T-cell (primary cell): Measurements from ENCODE around the gene SNRPB2. TPM values are rescaled to one million over a fixed set of nuclear protein-coding genes. Genes with fewer than 3 reads are reported as not detected.

Source experiments
- ATAC-seq, 4 experiments: fragments of 200-7000 bp in 3 of 4; fragments of 150-1000 bp in 1 of 4; cut with Tn5 transposase; replicated peaks in 1 of 4; 1 replicate in 3 of 4; 2 replicates in 1 of 4; pipeline ENCODE4 v1.10.0; 2021; ENCODE audit warnings: moderate library complexity in 3 of 4, mild to moderate bottlenecking in 2 of 4, moderate number of reproducible peaks in 1 of 4
- CTCF ChIA-PET, 2 donors: fragments of 300-600 bp; sonication (Branson Sonifier 250); formaldehyde crosslinking; loops; one replicate each; lab custom pipeline; 2022; ENCODE audit warnings: antibody characterized with exemption in 2 of 2; lab: Charles Lee
- POLR2A ChIA-PET, 2 donors: fragments of 300-600 bp; sonication (Branson Sonifier 250); formaldehyde crosslinking; loops; one replicate each; lab custom pipeline; 2022; ENCODE audit warnings: antibody characterized with exemption in 2 of 2; lab: Charles Lee
- DNase-seq, 35 experiments: peaks; one replicate each; pipeline versions ENCODE4 v3.0.0 to v3.0.0-alpha.2; 2013 to 2023
- H3K27ac ChIP-seq: one replicate; pipeline ENCODE4 v1.5.1; 2013; ENCODE audit warnings: low read length
- H3K27me3 ChIP-seq, 2 experiments: replicated peaks in 1 of 2; 1 replicate in 1 of 2; 2 replicates in 1 of 2; pipeline versions ENCODE4 v1.6.1 to v1.7.0; 2013; ENCODE audit warnings: low read length in 1 of 2, mixed read lengths in 1 of 2; ENCODE audit not compliant: control insufficient read depth in 2 of 2, insufficient read depth in 2 of 2; ENCODE audit errors: extremely low read depth in 1 of 2
- H3K36me3 ChIP-seq, 2 donors: 1 replicate in 1 of 2; 2 replicates in 1 of 2; pipeline versions ENCODE4 v1.6.1 to v1.7.0; 2013; ENCODE audit warnings: low read length in 1 of 2; ENCODE audit not compliant: control insufficient read depth in 2 of 2, insufficient read depth in 1 of 2; ENCODE audit errors: extremely low read depth in 1 of 2
- H3K4me1 ChIP-seq, 2 experiments: 1 replicate in 1 of 2; 2 replicates in 1 of 2; pipeline versions ENCODE4 v1.6.1 to v1.7.0; 2013; ENCODE audit warnings: low read length in 2 of 2, mixed read lengths in 1 of 2; ENCODE audit not compliant: insufficient read depth in 2 of 2, control insufficient read depth in 1 of 2; ENCODE audit errors: extremely low read depth in 1 of 2
- H3K4me3 ChIP-seq, 2 donors: 1 replicate in 1 of 2; 2 replicates in 1 of 2; pipeline versions ENCODE4 v1.5.1 to v1.7.0; 2013; ENCODE audit warnings: mild to moderate bottlenecking in 2 of 2, low read length in 1 of 2, moderate library complexity in 1 of 2; ENCODE audit not compliant: control insufficient read depth in 1 of 2; ENCODE audit errors: extremely low read depth in 1 of 2
- H3K9me3 ChIP-seq: 2 replicates; pipeline ENCODE4 v1.7.0; 2013
- H3K27ac Mint-ChIP-seq, 2 donors: one replicate each; pipeline ENCODE4 v1.8.0; 2020 to 2021; ENCODE audit warnings: mild to moderate bottlenecking in 2 of 2, mixed read lengths in 2 of 2
- H3K27me3 Mint-ChIP-seq, 2 donors: one replicate each; pipeline ENCODE4 v1.8.0; 2021 to 2022; ENCODE audit warnings: mixed read lengths in 2 of 2
- H3K36me3 Mint-ChIP-seq: one replicate; pipeline ENCODE4 v1.8.0; 2021; ENCODE audit warnings: mixed read lengths
- H3K4me1 Mint-ChIP-seq, 3 donors: one replicate each; pipeline ENCODE4 v1.8.0; 2020 to 2022; ENCODE audit warnings: mixed read lengths in 3 of 3, mild to moderate bottlenecking in 1 of 3
- H3K4me3 Mint-ChIP-seq, 3 donors: one replicate each; pipeline ENCODE4 v1.8.0; 2020 to 2022; ENCODE audit warnings: mild to moderate bottlenecking in 3 of 3, mixed read lengths in 3 of 3, moderate library complexity in 3 of 3
- H3K9me3 Mint-ChIP-seq, 3 donors: one replicate each; pipeline ENCODE4 v1.8.0; 2020 to 2022; ENCODE audit warnings: mixed read lengths in 3 of 3
- WGBS: methylation state at CpG from one replicate; pipeline ENCODE4 v1.1.5; 2013; ENCODE audit warnings: missing lambda C conversion rate; ENCODE audit not compliant: insufficient coverage; 5-methylcytosine and 5-hydroxymethylcytosine counted together
- total RNA-seq, 35 experiments: library from RNA in 6 of 35; stranded (reverse) in 6 of 35; fragments of 120-200 nt in 1 of 35; gene quantifications; one replicate each; pipeline versions ENCODE4 v1.2.1 to v1.2.4 and lab custom pipeline; 2013 to 2026

SNRPB2 gene
- total RNA-seq, 5 donors from 2014 or later (not counting 1 experiment from before 2014, with no cell fraction given): 31.5 to 46.7 (median 45.5) TPM

GRCh38 chr20:16752082-16752481, 22.3 kb downstream of the SNRPB2 start:
- Histone ChIP-seq H3K4me3 (no peak overlapping the region), H3K4me1 (no peaks in the 10 kb centered on the region), H3K27me3 (no peaks in the 10 kb centered on the region), H3K9me3 (no peaks in the 10 kb centered on the region), H3K27ac (no peak overlapping the region), H3K36me3 (no peaks in the 10 kb centered on the region)
- Mint-ChIP-seq H3K4me1 (peaks cover 0 to 4% (median 2%) of the 10 kb centered on the region in 3 donors), H3K9me3 (no peaks in the 10 kb centered on the region), H3K27ac (no peak overlapping the region), H3K27me3 (peaks cover 0 to 18% of the 10 kb centered on the region in 2 donors), H3K4me3 (no peak overlapping the region), H3K36me3 (no peaks in the 10 kb centered on the region)
- POLR2A ChIA-PET: no interaction called here
- CTCF ChIA-PET: interaction anchor here in 1 of 2 donors (0.5 kb wide), 1 partner anchor 49 kb away, joined by 4 read pairs; no protein-coding TSS in a partner anchor
- DNase-seq (no peak), ATAC-seq (no peak)
- no CpG with 5 or more reads among the region's 1 CpG for WGBS

DNA sequence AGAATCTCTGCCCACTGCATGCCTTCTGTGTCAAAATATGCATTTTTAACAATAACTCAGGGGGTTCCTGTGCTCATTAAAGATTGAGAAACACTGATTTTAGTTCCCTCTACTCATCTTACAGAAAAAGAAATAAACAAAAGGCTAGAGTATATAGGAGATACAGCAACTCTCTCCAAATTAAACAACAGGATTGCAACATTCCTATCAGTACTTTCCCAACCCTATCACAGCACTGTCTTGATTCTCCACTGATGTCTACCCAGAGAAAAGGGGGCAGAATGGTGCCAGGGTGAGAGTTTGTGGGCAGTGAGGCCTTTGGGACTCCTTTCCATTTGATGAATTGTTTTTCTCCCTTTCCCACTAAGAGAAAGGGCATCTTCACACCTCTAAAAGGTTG, 23.1 kb downstream of the SNRPB2 start:
- Histone ChIP-seq H3K36me3 (no peaks in the 10 kb centered on the region), H3K27me3 (no peaks in the 10 kb centered on the region), H3K4me1 (no peaks in the 10 kb centered on the region), H3K4me3 (no peak overlapping the region), H3K27ac (no peak overlapping the region), H3K9me3 (no peaks in the 10 kb centered on the region)
- no peaks in the 10 kb centered on the region for H3K36me3 Mint-ChIP-seq
- no peaks in the 10 kb centered on the region for H3K9me3 Mint-ChIP-seq
- ChIA-PET POLR2A (no interaction called here), CTCF (interaction anchor here in 1 of 2 donors (0.7 to 1.1 kb wide), 2 partner anchors 8 to 13 kb away, joined by 3 read pairs; no protein-coding TSS in a partner anchor)
- peaks cover 0 to 18% of the 10 kb centered on the region in 2 donors for H3K27me3 Mint-ChIP-seq
- DNase-seq (no peak), ATAC-seq (no peak)
- H3K4me1 Mint-ChIP-seq: peaks cover 0 to 4% (median 2%) of the 10 kb centered on the region in 3 donors
- no peak overlapping the region for H3K27ac Mint-ChIP-seq
- no peak overlapping the region for H3K4me3 Mint-ChIP-seq

GRCh38 chr20:16758454-16759180, 28.8 kb downstream of the SNRPB2 start:
- Mint-ChIP-seq H3K36me3 (no peaks in the 10 kb centered on the region), H3K4me3 (no peak overlapping the region), H3K27me3 (peaks cover 11 to 16% of the 10 kb centered on the region in 2 donors), H3K27ac (no peak overlapping the region), H3K4me1 (no peaks in the 10 kb centered on the region), H3K9me3 (no peaks in the 10 kb centered on the region)
- no peak for DNase-seq
- Histone ChIP-seq H3K4me1 (no peaks in the 10 kb centered on the region), H3K4me3 (no peak overlapping the region), H3K27me3 (peaks cover 0 to 5% of the 10 kb centered on the region in 2 experiments), H3K36me3 (no peaks in the 10 kb centered on the region), H3K27ac (no peak overlapping the region), H3K9me3 (no peaks in the 10 kb centered on the region)
- CTCF ChIA-PET: no interaction called here
- no peak for ATAC-seq
- POLR2A ChIA-PET: interaction anchor here in 1 of 2 donors (0.5 kb wide), 1 partner anchor 1409 kb away, joined by 3 read pairs; no protein-coding TSS in a partner anchor
- no CpG with 5 or more reads among the region's 2 CpGs for WGBS

GRCh38 chr20:16759181-16759563, 29.3 kb downstream of the SNRPB2 start:
- no peaks in the 10 kb centered on the region for H3K36me3 ChIP-seq
- WGBS: no CpG with 5 or more reads among the region's 1 CpG
- H3K27ac Mint-ChIP-seq: no peak overlapping the region

DNA sequence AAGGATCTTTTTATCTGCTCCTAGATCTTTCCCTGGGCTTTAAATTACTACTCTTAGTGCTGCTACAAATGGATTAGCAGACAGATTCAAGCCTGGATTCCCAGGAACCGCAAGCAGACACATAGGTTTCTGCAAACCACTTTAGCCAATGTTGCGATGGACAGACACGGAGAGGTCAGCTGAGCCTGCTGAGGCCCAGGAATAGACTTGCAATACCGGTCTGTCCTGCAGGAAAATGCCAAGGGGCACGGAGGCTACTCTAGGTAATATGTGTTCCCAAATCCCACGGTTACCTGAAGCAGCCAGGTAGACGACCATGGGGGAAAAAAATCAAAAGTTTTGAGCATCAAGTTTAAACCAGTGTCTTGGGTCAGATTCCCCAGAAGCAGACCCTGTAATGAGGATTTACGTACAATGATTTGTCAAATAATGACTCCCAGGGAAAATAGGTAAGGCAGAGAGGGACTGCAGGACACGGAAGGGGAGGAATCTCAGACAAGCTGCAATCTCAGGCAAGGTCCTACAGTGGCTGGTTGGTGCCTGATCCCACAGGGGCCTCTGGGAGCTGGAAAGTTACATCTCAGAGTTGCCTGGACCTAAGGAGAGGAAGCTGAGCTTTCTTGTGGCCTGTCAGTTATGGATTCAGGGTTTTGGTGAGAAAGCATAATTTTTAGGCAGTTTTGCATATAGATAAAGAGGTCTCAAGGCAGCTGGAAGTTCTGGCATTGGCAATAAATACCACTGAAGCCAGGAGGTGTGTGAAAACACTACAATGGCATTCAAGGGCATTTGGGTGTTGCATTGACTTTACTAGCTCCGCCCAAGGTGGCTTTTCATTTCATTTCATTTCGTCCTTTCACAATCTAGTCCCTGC, 30.8 kb downstream of the SNRPB2 start:
- DNase-seq (no peak), ATAC-seq (no peak)
- H3K4me3 ChIP-seq: no peak overlapping the region
- POLR2A ChIA-PET: no interaction called here
- no peaks in the 10 kb centered on the region for H3K4me1 Mint-ChIP-seq
- WGBS: 77% methylated on average over 9 of the region's 11 CpGs
- H3K4me3 Mint-ChIP-seq: no peak overlapping the region
- H3K4me1 ChIP-seq: no peaks in the 10 kb centered on the region
- peaks cover 0 to 6% of the 10 kb centered on the region in 2 experiments for H3K27me3 ChIP-seq
- H3K27ac Mint-ChIP-seq: no peak overlapping the region
- H3K27ac ChIP-seq: no peak overlapping the region
- CTCF ChIA-PET: interaction anchor here (0.7 to 1.5 kb wide), 6 partner anchors 8 to 242 kb away, joined by 3 to 5 read pairs (median 3); no protein-coding TSS in a partner anchor
- H3K9me3 ChIP-seq: no peaks in the 10 kb centered on the region
- H3K27me3 Mint-ChIP-seq: peaks cover 22 to 26% of the 10 kb centered on the region in 2 donors
- no peaks in the 10 kb centered on the region for H3K36me3 Mint-ChIP-seq
- H3K9me3 Mint-ChIP-seq: no peaks in the 10 kb centered on the region
- H3K36me3 ChIP-seq: no peaks in the 10 kb centered on the region

More at GRCh38 chr20:16759181-16759563, 29.3 kb downstream of the SNRPB2 start:
- Mint-ChIP-seq H3K9me3 (no peaks in the 10 kb centered on the region), H3K4me1 (no peaks in the 10 kb centered on the region), H3K36me3 (no peaks in the 10 kb centered on the region), H3K27me3 (peaks cover 13 to 17% of the 10 kb centered on the region in 2 donors), H3K4me3 (no peak overlapping the region)
- CTCF ChIA-PET: interaction anchor here in 1 of 2 donors (1.2 kb wide), 1 partner anchor 8 kb away, joined by 3 read pairs; no protein-coding TSS in a partner anchor
- POLR2A ChIA-PET: interaction anchor here in 1 of 2 donors (0.5 kb wide), 1 partner anchor 1409 kb away, joined by 3 read pairs; no protein-coding TSS in a partner anchor
- no peaks in the 10 kb centered on the region for H3K9me3 ChIP-seq
- no peak overlapping the region for H3K4me3 ChIP-seq
- DNase-seq (no peak), ATAC-seq (no peak)
- H3K4me1 ChIP-seq: no peaks in the 10 kb centered on the region
- no peak overlapping the region for H3K27ac ChIP-seq
- peaks cover 0 to 5% of the 10 kb centered on the region in 2 experiments for H3K27me3 ChIP-seq

- ATAC-seq: peak; percentile 58 to 72 (median 64)
- peaks cover 0 to 9% of the 10 kb centered on the region in 2 experiments for H3K27me3 ChIP-seq
- H3K9me3 Mint-ChIP-seq: no peaks in the 10 kb centered on the region
- no peaks in the 10 kb centered on the region for H3K4me1 Mint-ChIP-seq
- no peaks in the 10 kb centered on the region for H3K4me1 ChIP-seq
- no peaks in the 10 kb centered on the region for H3K36me3 ChIP-seq
- no peak overlapping the region for H3K27ac ChIP-seq
- H3K4me3 Mint-ChIP-seq: no peak overlapping the region
- H3K4me3 ChIP-seq: no peak overlapping the region
- peak in 33 of 35 experiments; percentile 2 to 78 (median 36) for DNase-seq
- no peaks in the 10 kb centered on the region for H3K9me3 ChIP-seq
- H3K27ac Mint-ChIP-seq: no peak overlapping the region
- no CpG with 5 or more reads among the region's 3 CpGs for WGBS
- peaks cover 25 to 30% of the 10 kb centered on the region in 2 donors for H3K27me3 Mint-ChIP-seq
- ChIA-PET POLR2A (no interaction called here), CTCF (interaction anchor here (0.5 to 1.5 kb wide), 5 partner anchors 8 to 1960 kb away, joined by 3 to 5 read pairs (median 3); no protein-coding TSS in a partner anchor)
- no peaks in the 10 kb centered on the region for H3K36me3 Mint-ChIP-seq
Measured at GRCh38 chr20:16761305-16761829, 31.5 kb downstream of the SNRPB2 start.
